ENCODE measurements around the gene DGCR2. TPM values are rescaled to one million over a fixed set of nuclear protein-coding genes. Genes with fewer than 3 reads are reported as not detected.

The DGCR2 gene
- total and polyA plus RNA-seq, 10 of the 15 experiments (the other 5 are each of a cell fraction or from before 2014, with no cell fraction given) = 0.19 to 28.4 (median 16.0) TPM

GRCh38 chr22:19068784-19069271 lies 53.4 kb downstream of the DGCR2 start:
- ChIA-PET CTCF (no interaction called here), RAD21 (ENCODE audit: unreplicated experiment) (no interaction called here), SMC1A (ENCODE audit: uncharacterized antibody, unreplicated experiment) (no interaction called here), POLR2A (no interaction called here)
- Histone ChIP-seq H4K20me1 (ENCODE audit: control insufficient read depth, insufficient read depth) (peaks cover 2% of the 10 kb centered on the region; the same call in 1 of the 2 replicates), H3K36me3 (ENCODE audit: control insufficient read depth in 2 of 2, insufficient read depth in 2 of 2, low read length in 1 of 2) (peaks cover 23 to 43% of the 10 kb centered on the region in 2 experiments), H3K4me1 (ENCODE audit: control insufficient read depth, insufficient read depth, low read length) (no peaks in the 10 kb centered on the region), H2AFZ (ENCODE audit: control insufficient read depth, low read depth, low read length) (no peak overlapping the region), H3K9me3 (replicated peaks; ENCODE audit: control insufficient read depth, insufficient read depth, low read length) (no peaks in the 10 kb centered on the region), H3K9ac (ENCODE audit: control insufficient read depth, insufficient read depth, low read length) (no peak overlapping the region), H3K79me2 (ENCODE audit: control insufficient read depth, insufficient read depth, low read length) (no peaks in the 10 kb centered on the region), H3K27me3 (replicated peaks in 1 of 2; ENCODE audit: control insufficient read depth in 2 of 2, insufficient read depth in 2 of 2, low read length in 1 of 2) (no peaks in the 10 kb centered on the region), H3K4me2 (ENCODE audit: control insufficient read depth, insufficient read depth) (no peak overlapping the region), H3K27ac (ENCODE audit: control insufficient read depth, insufficient read depth) (no peak overlapping the region), H3K4me3 (no peak overlapping the region)
- TF ChIP-seq MXI1 (IDR thresholded peaks at IDR 0.05; ENCODE audit: low read depth, low read length) = no peak
- TF ChIP-seq LARP7 (IDR thresholded peaks at IDR 0.05) = no peak
- TF ChIP-seq TAF1 (IDR thresholded peaks at IDR 0.05; ENCODE audit: borderline replicate concordance, low read depth, low read length) = no peak
- TF ChIP-seq KLF5 (IDR thresholded peaks at IDR 0.05; ENCODE audit: partially characterized antibody) = no peak
- TF ChIP-seq STAT1 (conservative IDR thresholded peaks at IDR 0.05) = no peak
- TF ChIP-seq SPI1 (IDR thresholded peaks at IDR 0.05; ENCODE audit: borderline replicate concordance, insufficient read depth, low read depth, low read length) = no peak
- no peak for TF ChIP-seq KDM1A (IDR thresholded peaks at IDR 0.05; ENCODE audit: borderline replicate concordance)
- BruUV-seq (replicated peaks) = no TSS peak
- intact Hi-C loops (cut with micrococcal nuclease; ENCODE audit: unreplicated experiment) (no loop called here), in situ Hi-C loops (cut with MboI) (no loop called here)
- WGBS (ENCODE audit: insufficient coverage, insufficient replicate concordance, low lambda C conversion rate, missing lambda C conversion rate) = 64% methylated on average over 5 of the region's 5 CpGs
- ATAC-seq (no peak), FAIRE-seq (no peak), DNase-seq (ENCODE audit: low read depth, low spot score) (no peak)

GRCh38 chr22:19067696-19068348 lies 54.4 kb downstream of the DGCR2 start:
- Histone ChIP-seq H3K4me1 (ENCODE audit: control insufficient read depth, insufficient read depth, low read length) (no peaks in the 10 kb centered on the region), H3K36me3 (ENCODE audit: control insufficient read depth in 2 of 2, insufficient read depth in 2 of 2, low read length in 1 of 2) (peaks cover 23 to 43% of the 10 kb centered on the region in 2 experiments), H3K79me2 (ENCODE audit: control insufficient read depth, insufficient read depth, low read length) (no peaks in the 10 kb centered on the region), H3K9ac (ENCODE audit: control insufficient read depth, insufficient read depth, low read length) (no peak overlapping the region), H3K27ac (ENCODE audit: control insufficient read depth, insufficient read depth) (no peak overlapping the region), H4K20me1 (ENCODE audit: control insufficient read depth, insufficient read depth) (peaks cover 2% of the 10 kb centered on the region; the same call in 1 of the 2 replicates), H3K4me3 (no peak overlapping the region), H3K4me2 (ENCODE audit: control insufficient read depth, insufficient read depth) (no peak overlapping the region), H3K9me3 (replicated peaks; ENCODE audit: control insufficient read depth, insufficient read depth, low read length) (no peaks in the 10 kb centered on the region), H2AFZ (ENCODE audit: control insufficient read depth, low read depth, low read length) (no peak overlapping the region), H3K27me3 (replicated peaks in 1 of 2; ENCODE audit: control insufficient read depth in 2 of 2, insufficient read depth in 2 of 2, low read length in 1 of 2) (no peaks in the 10 kb centered on the region)
- intact Hi-C loops (cut with micrococcal nuclease; ENCODE audit: unreplicated experiment) = no loop called here
- ChIA-PET POLR2A (no interaction called here), CTCF (no interaction called here), SMC1A (ENCODE audit: uncharacterized antibody, unreplicated experiment) (no interaction called here), RAD21 (ENCODE audit: unreplicated experiment) (no interaction called here)
- ATAC-seq = no peak
- no peak for DNase-seq (ENCODE audit: low read depth, low spot score)
- in situ Hi-C loops (cut with MboI) = no loop called here
- FAIRE-seq = no peak
- no TSS peak for BruUV-seq (replicated peaks)
- no peak for TF ChIP-seq ZSCAN29 (IDR thresholded peaks at IDR 0.05)
- no peak for TF ChIP-seq BACH1 (IDR thresholded peaks at IDR 0.05; ENCODE audit: borderline replicate concordance)
- TF ChIP-seq MLLT1 (IDR thresholded peaks at IDR 0.05) = no peak
- TF ChIP-seq PAX5 (IDR thresholded peaks at IDR 0.05; ENCODE audit: borderline replicate concordance, low read depth, low read length) = no peak
- TF ChIP-seq ETV6 (conservative IDR thresholded peaks at IDR 0.05 in 1 of 2, IDR thresholded peaks at IDR 0.05 in 1 of 2; ENCODE audit: borderline replicate concordance in 1 of 2, low read depth in 1 of 2) = no peak
- no peak for TF ChIP-seq E4F1 (IDR thresholded peaks at IDR 0.05; ENCODE audit: borderline replicate concordance, partially characterized antibody)
- WGBS (ENCODE audit: insufficient coverage, insufficient replicate concordance, low lambda C conversion rate, missing lambda C conversion rate) = 95% methylated on average over 21 of the region's 21 CpGs
